Measurements from ENCODE around the gene KDM4E. TPM values are rescaled to one million over a fixed set of nuclear protein-coding genes. Genes with fewer than 3 reads are reported as not detected.

The KDM4E gene
- total RNA-seq, 1 donor from 2014 or later = not detected

- no peaks in the 10 kb centered on the region for H3K9me3 ChIP-seq
- H3K27me3 ChIP-seq = no peaks in the 10 kb centered on the region
- peak overlapping the region; percentile 3 to 85 for H3K27ac ChIP-seq
- H3K36me3 ChIP-seq = peaks cover 0 to 3% of the 10 kb centered on the region in 2 donors
- TF ChIP-seq CTCF (IDR thresholded peaks at IDR 0.05) = no peak
- H3K4me1 ChIP-seq = peaks cover 5 to 38% of the 10 kb centered on the region in 2 donors
- no peak overlapping the region for H3K4me3 ChIP-seq
- intact Hi-C loops (cut with DNase I) = loop anchor here (10.0 kb wide), 1 partner anchor 930 kb away; no protein-coding TSS in a partner anchor
- no peak for DNase-seq (ENCODE audit: low spot score in 2 of 2)
Measured at GRCh38 chr11:95074792-95075563, 49.9 kb downstream of the KDM4E start.

GRCh38 chr11:95076416-95076815 lies 51.4 kb downstream of the KDM4E start:
- peaks cover 15 to 46% of the 10 kb centered on the region in 2 donors for H3K4me1 ChIP-seq
- DNase-seq (ENCODE audit: low spot score in 2 of 2) = peak in 1 of 2 donors; percentile 84
- intact Hi-C loops (cut with DNase I) = loop anchor here (1.0 to 10.0 kb wide), 2 partner anchors 13 to 932 kb away; partner anchors contain the start of gene ENDOD1
- TF ChIP-seq CTCF (IDR thresholded peaks at IDR 0.05) = no peak
- H3K27ac ChIP-seq = peak overlapping the region; percentile 80 to 85
- no peaks in the 10 kb centered on the region for H3K9me3 ChIP-seq
- no peak overlapping the region for H3K4me3 ChIP-seq
- no peaks in the 10 kb centered on the region for H3K36me3 ChIP-seq
- no peaks in the 10 kb centered on the region for H3K27me3 ChIP-seq

- Histone ChIP-seq H3K27ac (peak overlapping the region; percentile 80 to 85), H3K27me3 (no peaks in the 10 kb centered on the region), H3K4me3 (no peak overlapping the region), H3K9me3 (no peaks in the 10 kb centered on the region), H3K36me3 (no peaks in the 10 kb centered on the region), H3K4me1 (peaks cover 16 to 50% of the 10 kb centered on the region in 2 donors)
- no peak for DNase-seq (ENCODE audit: low spot score in 2 of 2)
- TF ChIP-seq CTCF (IDR thresholded peaks at IDR 0.05) = no peak
- intact Hi-C loops (cut with DNase I) = loop anchor here (1.0 to 10.0 kb wide), 2 partner anchors 12 to 932 kb away; partner anchors contain the start of gene ENDOD1
Measured at GRCh38 chr11:95076981-95077380, 51.9 kb downstream of the KDM4E start.

Other genes starting within 250 kb of the KDM4E start
- 16.2 TPM for gene CWC15, start 51.7 kb upstream of the KDM4E start, total RNA-seq
- gene KDM4D, start 51.5 kb upstream of the KDM4E start, total RNA-seq = not detected
- not detected for gene KDM4F, start 24.2 kb downstream of the KDM4E start, total RNA-seq
- 42.0 TPM for gene SRSF8, start 41.7 kb downstream of the KDM4E start, total RNA-seq
- gene ENDOD1, start 64.6 kb downstream of the KDM4E start, total RNA-seq = 60.2 TPM
- gene SESN3, start 205.9 kb downstream of the KDM4E start, total RNA-seq = 15.1 TPM

Measured in ascending aorta (tissue), 2 donors.